H1 (cell line): ENCODE data around the gene OR51B4. TPM values are rescaled to one million over a fixed set of nuclear protein-coding genes. Genes with fewer than 3 reads are reported as not detected.

ENCODE experiments used
- CTCF ChIA-PET: fragments of 300-600 bp; sonication (Branson Sonifier 250); formaldehyde crosslinking; loops from one replicate; lab custom pipeline; 2021; ENCODE audit not compliant: partially characterized antibody; lab: Charles Lee
- POLR2A ChIA-PET: fragments of 300-600 bp; sonication (Branson Sonifier 250); formaldehyde crosslinking; loops from one replicate; lab custom pipeline; 2021; ENCODE audit warnings: inconsistent platforms; ENCODE audit not compliant: partially characterized antibody; lab: Charles Lee
- DNase-seq, 2 experiments: peaks; one replicate each; pipeline versions ENCODE4 v3.0.0 to v3.0.0-alpha.2; 2010 to 2022; ENCODE audit warnings: low spot score in 2 of 2, low read depth in 1 of 2, mixed read lengths in 1 of 2
- FAIRE-seq: peaks from 2 replicates; lab custom pipeline; 2011; peaks lifted over from hg19 to GRCh38; lab: Jason Lieb, UNC
- H2AFZ ChIP-seq: 2 replicates; pipeline ENCODE4 v1.8.1; 2012; ENCODE audit warnings: low read length, inconsistent platforms
- H2AK5ac ChIP-seq: 2 replicates; pipeline ENCODE4 v1.6.1; 2013; ENCODE audit warnings: low read depth, low read length
- H2BK120ac ChIP-seq: replicated peaks from 2 replicates; pipeline ENCODE3; 2013; ENCODE audit warnings: low read depth, low read length, inconsistent platforms
- H2BK12ac ChIP-seq: 2 replicates; pipeline ENCODE4 v1.6.1; 2013; ENCODE audit warnings: low read depth, low read length
- H2BK15ac ChIP-seq: 2 replicates; pipeline ENCODE4 v1.6.1; 2013; ENCODE audit warnings: low read length
- H2BK20ac ChIP-seq: 2 replicates; pipeline ENCODE4 v1.6.1; 2013; ENCODE audit warnings: low read length
- H2BK5ac ChIP-seq: 2 replicates; pipeline ENCODE4 v1.6.1; 2013; ENCODE audit warnings: low read depth, low read length
- H3K14ac ChIP-seq: 2 replicates; pipeline ENCODE4 v1.6.1; 2013; ENCODE audit warnings: inconsistent platforms; ENCODE audit not compliant: insufficient read length
- H3K18ac ChIP-seq: 2 replicates; pipeline ENCODE4 v1.6.1; 2013; ENCODE audit warnings: low read length; ENCODE audit errors: extremely low read depth
- H3K23ac ChIP-seq: 2 replicates; pipeline ENCODE4 v1.6.1; 2013; ENCODE audit warnings: inconsistent platforms; ENCODE audit not compliant: insufficient read length
- H3K23me2 ChIP-seq: 2 replicates; pipeline ENCODE4 v1.6.1; 2013; ENCODE audit warnings: low read depth, low read length
- H3K27ac ChIP-seq: 2 replicates; pipeline ENCODE4 v1.6.1; 2011; ENCODE audit warnings: low read depth, low read length, inconsistent platforms
- H3K27me3 ChIP-seq, 4 experiments: replicated peaks in 1 of 4; 1 replicate in 1 of 4; 2 replicates in 3 of 4; pipeline versions ENCODE4 v1.6.1 to v1.8.1; 2011 to 2013; ENCODE audit warnings: low read length in 3 of 4, mild to moderate bottlenecking in 3 of 4, inconsistent platforms in 2 of 4, mixed read lengths in 2 of 4, moderate library complexity in 1 of 4; ENCODE audit not compliant: control insufficient read depth in 3 of 4, insufficient read depth in 3 of 4; ENCODE audit errors: extremely low read depth in 1 of 4
- H3K36me3 ChIP-seq, 4 experiments: 2 replicates each; pipeline versions ENCODE4 v1.6.1 to v1.8.1; 2011 to 2013; ENCODE audit warnings: mild to moderate bottlenecking in 4 of 4, low read length in 3 of 4, moderate library complexity in 2 of 4, control low read depth in 1 of 4, inconsistent platforms in 1 of 4; ENCODE audit not compliant: insufficient read depth in 4 of 4, control insufficient read depth in 2 of 4
- H3K4ac ChIP-seq: replicated peaks from 2 replicates; pipeline ENCODE3; 2013; ENCODE audit warnings: low read length, low read depth, mixed read lengths, inconsistent platforms; ENCODE audit not compliant: insufficient read length
- H3K4me1 ChIP-seq, 4 experiments: replicated peaks in 1 of 4; 1 replicate in 1 of 4; 2 replicates in 3 of 4; pipeline versions ENCODE4 v1.6.1 to v1.8.1; 2011 to 2013; ENCODE audit warnings: low read length in 3 of 4, inconsistent platforms in 2 of 4, mixed read lengths in 1 of 4; ENCODE audit not compliant: insufficient read depth in 4 of 4, control insufficient read depth in 3 of 4
- H3K4me2 ChIP-seq, 2 experiments: 2 replicates each; pipeline versions ENCODE4 v1.6.1 to v1.8.1; 2011 to 2013; ENCODE audit warnings: low read depth in 2 of 2, low read length in 2 of 2, control low read depth in 1 of 2, inconsistent platforms in 1 of 2, mild to moderate bottlenecking in 1 of 2; ENCODE audit not compliant: insufficient read depth in 1 of 2
- H3K4me3 ChIP-seq, 4 experiments: fragments of 200-600, 300-600 bp in 1 of 4; sonication (generic), shearing (Covaris generic), sonication (Bioruptor Twin) in 1 of 4; 2 replicates each; pipeline versions ENCODE4 v1.5.1 to v1.8.1; 2011 to 2016; ENCODE audit warnings: low read length in 4 of 4, low read depth in 3 of 4, control low read depth in 2 of 4, inconsistent platforms in 2 of 4, mild to moderate bottlenecking in 2 of 4, mixed read lengths in 1 of 4, moderate library complexity in 1 of 4; ENCODE audit not compliant: insufficient read depth in 2 of 4; ENCODE audit errors: extremely low read depth in 1 of 4
- H3K56ac ChIP-seq: replicated peaks from 2 replicates; pipeline ENCODE3; 2013; ENCODE audit warnings: low read depth, mild to moderate bottlenecking, mixed read lengths, low read length, inconsistent platforms; ENCODE audit not compliant: insufficient read length
- H3K79me1 ChIP-seq: 2 replicates; pipeline ENCODE4 v1.6.1; 2013; ENCODE audit warnings: low read depth, low read length, control low read depth
- H3K79me2 ChIP-seq, 2 experiments: 2 replicates each; pipeline versions ENCODE4 v1.6.1 to v1.8.1; 2012 to 2013; ENCODE audit warnings: low read length in 2 of 2, mild to moderate bottlenecking in 2 of 2, inconsistent platforms in 1 of 2; ENCODE audit not compliant: insufficient read depth in 2 of 2, control insufficient read depth in 1 of 2
- H3K9ac ChIP-seq, 4 experiments: replicated peaks in 1 of 4; 1 replicate in 1 of 4; 2 replicates in 3 of 4; pipeline versions ENCODE4 v1.6.1 to v1.8.1; 2011 to 2013; ENCODE audit warnings: low read depth in 3 of 4, low read length in 3 of 4, control low read depth in 2 of 4, mild to moderate bottlenecking in 2 of 4, moderate library complexity in 2 of 4, inconsistent platforms in 1 of 4; ENCODE audit errors: extremely low read depth in 1 of 4
- H3K9me3 ChIP-seq, 2 experiments: 2 replicates each; pipeline versions ENCODE4 v1.6.1 to v1.8.1; 2012 to 2013; ENCODE audit warnings: mild to moderate bottlenecking in 2 of 2, moderate library complexity in 2 of 2, control low read depth in 1 of 2, inconsistent platforms in 1 of 2, low read depth in 1 of 2, low read length in 1 of 2, mixed read lengths in 1 of 2; ENCODE audit not compliant: insufficient read depth in 2 of 2
- H4K20me1 ChIP-seq, 2 experiments: replicated peaks in 1 of 2; 2 replicates each; pipeline versions ENCODE3 to v1.8.1; 2011 to 2013; ENCODE audit warnings: inconsistent platforms in 2 of 2, low read length in 2 of 2, mild to moderate bottlenecking in 1 of 2; ENCODE audit not compliant: insufficient read depth in 2 of 2, control insufficient read depth in 1 of 2
- H4K5ac ChIP-seq: 2 replicates; pipeline ENCODE4 v1.6.1; 2013; ENCODE audit warnings: low read length, low read depth, mixed read lengths, inconsistent platforms; ENCODE audit not compliant: insufficient read length
- H4K8ac ChIP-seq: 2 replicates; pipeline ENCODE4 v1.8.0; 2013; ENCODE audit warnings: mild to moderate bottlenecking, moderate library complexity, low read length, inconsistent platforms; ENCODE audit not compliant: insufficient read depth; ENCODE audit errors: extremely low read depth
- H4K91ac ChIP-seq: replicated peaks from 2 replicates; pipeline ENCODE3; 2013; ENCODE audit warnings: low read length, mixed read lengths, inconsistent platforms; ENCODE audit not compliant: insufficient read length
- BACH1 ChIP-seq: IDR thresholded peaks from 2 replicates; pipeline ENCODE4 v1.6.1; 2012; ENCODE audit warnings: low read length, improper control_type of control experiment
- JUND ChIP-seq: IDR thresholded peaks from 2 replicates; pipeline ENCODE4 v1.6.1; 2011; ENCODE audit warnings: mild to moderate bottlenecking, improper control_type of control experiment, low read length
- MAFK ChIP-seq: IDR thresholded peaks from 2 replicates; pipeline ENCODE4 v1.6.1; 2012; ENCODE audit warnings: low read depth, mild to moderate bottlenecking, improper control_type of control experiment, low read length
- PHF8 ChIP-seq: fragments of 200-600 bp; sonication (generic); conservative IDR thresholded peaks from 2 replicates; pipeline ENCODE4 v1.7.1; 2012; ENCODE audit warnings: low read depth, mild to moderate bottlenecking, inconsistent platforms, low read length, moderate library complexity
- WGBS, 2 experiments: shearing (Covaris generic) in 1 of 2; methylation state at CpG; one replicate each; pipeline versions ENCODE4 v1.1.6 to v1.1.7; 2013 to 2015; ENCODE audit warnings: low lambda C conversion rate in 2 of 2, mixed read lengths in 2 of 2, inconsistent platforms in 1 of 2, low coverage in 1 of 2, missing lambda C conversion rate in 1 of 2; ENCODE audit not compliant: insufficient replicate concordance in 2 of 2, insufficient coverage in 1 of 2, insufficient read length in 1 of 2; ENCODE audit errors: extremely low coverage in 1 of 2, missing lambda C conversion rate in 1 of 2; 5-methylcytosine and 5-hydroxymethylcytosine counted together
- polyA plus RNA-seq, 7 experiments: library from polyadenylated mRNA; depleted of rRNA in 3 of 7; stranded (reverse) in 5 of 7; unstranded in 2 of 7; fragments of >200 nt in 5 of 7; fragments of 200-250 nt in 2 of 7; gene quantifications; 1 replicate in 5 of 7; 2 replicates in 1 of 7; 4 replicates in 1 of 7; pipeline versions ENCODE4 v1.2.1 to v1.2.3, GENCODE V29; 2011 to 2013; ENCODE audit warnings: missing spikeins in 2 of 7, mixed read lengths in 2 of 7
- total RNA-seq: library from RNA; stranded (reverse); fragmentation: NEBNext Ultra II Directional; extraction: Animal tissue kit (Norgen Biotek cat#: 25700); gene quantifications from 2 replicates; pipeline ENCODE4 v1.2.1, GENCODE V29; 2021

The OR51B4 gene
- total and polyA plus RNA-seq, 2 of the 8 experiments (the other 6 are each of a cell fraction or from before 2014, with no cell fraction given): not detected

DNA sequence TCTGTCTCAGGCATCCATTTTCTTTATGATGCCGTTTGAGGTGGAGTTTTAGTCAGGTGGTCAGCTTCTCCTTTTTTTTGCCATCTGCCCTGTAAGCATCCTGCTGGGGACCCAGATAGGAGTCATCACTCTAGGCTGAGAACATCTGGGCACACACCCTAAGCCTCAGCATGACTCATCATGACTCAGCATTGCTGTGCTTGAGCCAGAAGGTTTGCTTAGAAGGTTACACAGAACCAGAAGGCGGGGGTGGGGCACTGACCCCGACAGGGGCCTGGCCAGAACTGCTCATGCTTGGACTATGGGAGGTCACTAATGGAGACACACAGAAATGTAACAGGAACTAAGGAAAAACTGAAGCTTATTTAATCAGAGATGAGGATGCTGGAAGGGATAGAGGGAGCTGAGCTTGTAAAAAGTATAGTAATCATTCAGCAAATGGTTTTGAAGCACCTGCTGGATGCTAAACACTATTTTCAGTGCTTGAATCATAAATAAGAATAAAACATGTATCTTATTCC is 21.1 kb downstream of the OR51B4 start:
- Histone ChIP-seq H3K9ac (no peak overlapping the region), H3K4ac (no peak overlapping the region), H3K14ac (no peak overlapping the region), H2BK5ac (no peak overlapping the region), H3K23ac (no peak overlapping the region), H3K9me3 (no peaks in the 10 kb centered on the region), H3K18ac (no peak overlapping the region), H2AFZ (no peak overlapping the region), H2AK5ac (no peak overlapping the region), H3K36me3 (no peaks in the 10 kb centered on the region), H3K27me3 (no peaks in the 10 kb centered on the region), H2BK12ac (no peak overlapping the region), H3K4me3 (no peak overlapping the region), H2BK15ac (no peak overlapping the region), H4K5ac (no peak overlapping the region), H3K27ac (no peak overlapping the region), H2BK20ac (no peak overlapping the region), H4K20me1 (no peaks in the 10 kb centered on the region), H3K23me2 (no peaks in the 10 kb centered on the region; the same call in 1 of the 2 replicates), H2BK120ac (no peak overlapping the region), H3K4me1 (no peaks in the 10 kb centered on the region; a peak in 1 of 7 replicates), H3K56ac (no peak overlapping the region), H3K4me2 (no peak overlapping the region), H3K79me2 (no peaks in the 10 kb centered on the region), H4K91ac (no peak overlapping the region), H4K8ac (no peak overlapping the region), H3K79me1 (0 out of 2 replicates have a peak, but pooled peaks cover 2% of the 10 kb centered on the region)
- WGBS, 2 experiments: 76% methylated on average over 3 of the region's 3 CpGs; no CpG with 5 or more reads in 1 of the 2 experiments
- POLR2A ChIA-PET: interaction anchor here (0.6 kb wide), 1 partner anchor 107 kb away, joined by 3 read pairs; no protein-coding TSS in a partner anchor
- FAIRE-seq (no peak), DNase-seq (no peak)
- CTCF ChIA-PET: interaction anchor here (0.8 to 8.6 kb wide), 3 partner anchors 10 to 75 kb away, joined by 3 to 48 read pairs (median 3); no protein-coding TSS in a partner anchor
- TF ChIP-seq PHF8: no peak
- TF ChIP-seq MAFK: peak; percentile 95
- peak; percentile 99 for TF ChIP-seq BACH1
- peak; percentile 78; the same call in 1 of the 2 replicates for TF ChIP-seq JUND
